HepG2 (cell line): ENCODE measurements around the gene VAV2. TPM values are rescaled to one million over a fixed set of nuclear protein-coding genes. Genes with fewer than 3 reads are reported as not detected.
A peak's percentile ranks its signal among the peaks of the same experiment; 100 is the strongest.

Experiments
- AGO1 ChIP-seq: fragments of 200-400 bp; formaldehyde crosslinking; IDR thresholded peaks from 2 replicates; pipeline ENCODE4 v1.6.1; 2017; ENCODE audit warnings: mild to moderate bottlenecking, low read depth, low read length, moderate library complexity; ENCODE audit not compliant: poor library complexity, severe bottlenecking
- ATF1 ChIP-seq: IDR thresholded peaks from 2 replicates; pipeline ENCODE4 v1.6.1; 2016; ENCODE audit warnings: mild to moderate bottlenecking, control low read depth
- ATF5 ChIP-seq: sonication (generic); formaldehyde crosslinking; IDR thresholded peaks from 2 replicates; pipeline ENCODE4 v1.4.0; 2020; ENCODE audit warnings: mild to moderate bottlenecking, low read depth, missing genetic modification reagents
- CHCHD3 ChIP-seq: sonication (generic); formaldehyde crosslinking; IDR thresholded peaks from 2 replicates; pipeline ENCODE4 v1.8.0; 2022; ENCODE audit warnings: mild to moderate bottlenecking, missing genetic modification reagents, moderate library complexity
- ESRRA ChIP-seq: sonication (generic); formaldehyde crosslinking; IDR thresholded peaks from 2 replicates; pipeline ENCODE4 v1.5.1; 2020; ENCODE audit warnings: mild to moderate bottlenecking, low read depth, missing genetic modification reagents
- FUBP1 ChIP-seq: sonication (generic); formaldehyde crosslinking; IDR thresholded peaks from 2 replicates; pipeline ENCODE4 v1.5.1; 2020; ENCODE audit warnings: missing genetic modification reagents, mild to moderate bottlenecking, borderline replicate concordance
- KDM2A ChIP-seq: sonication (generic); formaldehyde crosslinking; IDR thresholded peaks from 2 replicates; pipeline ENCODE4 v1.4.0; 2020; ENCODE audit warnings: low read depth, missing genetic modification reagents, borderline replicate concordance
- MIER2 ChIP-seq: IDR thresholded peaks from 2 replicates; pipeline ENCODE4 v1.6.1; 2016; ENCODE audit warnings: missing biosample characterization, missing genetic modification reagents
- NFIC ChIP-seq: IDR thresholded peaks from 2 replicates; pipeline ENCODE4 v1.6.1; 2012; ENCODE audit warnings: mild to moderate bottlenecking, low read length, inconsistent platforms
- TP53 ChIP-seq: sonication (generic); formaldehyde crosslinking; conservative IDR thresholded peaks from 2 replicates; pipeline ENCODE4 v1.4.0; 2020; ENCODE audit warnings: missing genetic modification reagents
- TSC22D2 ChIP-seq: sonication (generic); formaldehyde crosslinking; IDR thresholded peaks from 2 replicates; pipeline ENCODE4 v1.5.1; 2020; ENCODE audit warnings: missing genetic modification reagents, mild to moderate bottlenecking, borderline replicate concordance
- YY1 ChIP-seq: IDR thresholded peaks from 2 replicates; pipeline ENCODE4 v1.6.1; 2011; ENCODE audit warnings: low read length, low read depth, moderate library complexity, mild to moderate bottlenecking; ENCODE audit not compliant: insufficient read depth, insufficient replicate concordance
- ZC3H13 ChIP-seq: sonication (generic); formaldehyde crosslinking; IDR thresholded peaks from 2 replicates; pipeline ENCODE4 v1.8.1; 2023; ENCODE audit warnings: mild to moderate bottlenecking, missing genetic modification reagents, moderate library complexity
- ZFP37 ChIP-seq: sonication (generic); formaldehyde crosslinking; IDR thresholded peaks from 2 replicates; pipeline ENCODE4 v1.4.0; 2020; ENCODE audit warnings: missing genetic modification reagents, borderline replicate concordance
- ZNF235 ChIP-seq: sonication (generic); formaldehyde crosslinking; IDR thresholded peaks from 2 replicates; pipeline ENCODE4 v1.8.1; 2023; ENCODE audit warnings: mild to moderate bottlenecking, missing genetic modification reagents, borderline replicate concordance
- ZNF468 ChIP-seq: sonication (generic); formaldehyde crosslinking; IDR thresholded peaks from 2 replicates; pipeline ENCODE4 v1.8.0; 2022; ENCODE audit warnings: mild to moderate bottlenecking, moderate library complexity, missing genetic modification reagents
- ZNF547 ChIP-seq: sonication (generic); formaldehyde crosslinking; IDR thresholded peaks from 2 replicates; pipeline ENCODE4 v1.5.1; 2020; ENCODE audit warnings: mild to moderate bottlenecking, missing genetic modification reagents
- ZNF562 ChIP-seq: sonication (generic); formaldehyde crosslinking; IDR thresholded peaks from 2 replicates; pipeline ENCODE4 v1.8.0; 2022; ENCODE audit warnings: missing genetic modification reagents, borderline replicate concordance
- ZNF639 ChIP-seq: conservative IDR thresholded peaks from 2 replicates; pipeline ENCODE4 v1.6.1; 2018; ENCODE audit warnings: missing genetic modification reagents
- ZNF775 ChIP-seq: sonication (generic); formaldehyde crosslinking; IDR thresholded peaks from 2 replicates; pipeline ENCODE4 v1.4.0; 2020; ENCODE audit warnings: missing genetic modification reagents, mild to moderate bottlenecking, moderate library complexity, borderline replicate concordance
- polyA plus RNA-seq, 8 experiments: library from polyadenylated mRNA; depleted of rRNA in 3 of 8; stranded (reverse) in 7 of 8; unstranded in 1 of 8; fragments of >200 nt; fragmentation: Illumina TruSeq in 4 of 8; extraction: Trizol in 4 of 8; gene quantifications; 2 replicates each; pipeline versions ENCODE4 v1.2.1 to v1.2.3, GENCODE V29; 2011 to 2016; ENCODE audit warnings: low read depth in 4 of 8, missing spikeins in 1 of 8, mixed read lengths in 1 of 8; ENCODE audit not compliant: insufficient read depth in 1 of 8
- total RNA-seq, 5 experiments: library from RNA; depleted of rRNA; stranded (reverse); fragments of >200 nt; fragmentation: Illumina TruSeq; extraction: Trizol; gene quantifications; 2 replicates each; pipeline ENCODE4 v1.2.3, GENCODE V29; 2016; ENCODE audit warnings: low read depth in 1 of 5
- TF ChIP-seq, protein P1 (sequence below): sonication (generic); formaldehyde crosslinking; IDR thresholded peaks from 2 replicates; pipeline ENCODE4 v1.8.1; 2022; ENCODE audit warnings: low read depth, mild to moderate bottlenecking, missing genetic modification reagents
- TF ChIP-seq, protein P2 (sequence below): sonication (generic); formaldehyde crosslinking; IDR thresholded peaks from 2 replicates; pipeline ENCODE4 v1.5.0; 2020; ENCODE audit warnings: missing genetic modification reagents, mild to moderate bottlenecking, borderline replicate concordance

VAV2 gene
- total and polyA plus RNA-seq, 2 of the 13 experiments (the other 11 are each of a cell fraction or from before 2014, with no cell fraction given), result 22.5 to 22.9 TPM

GRCh38 chr9:133713150-133713959 is 278.8 kb downstream of the VAV2 start (continued):
- no peak for TF ChIP-seq YY1
- no peak for TF ChIP-seq ATF1
- no peak for TF ChIP-seq TSC22D2 (CRISPR knock-in tag)
- TF ChIP-seq ZNF562 (CRISPR knock-in tag), result no peak
- TF ChIP-seq ZNF639 (CRISPR knock-in tag), result no peak
- TF ChIP-seq CHCHD3 (CRISPR knock-in tag), result no peak
- TF ChIP-seq ATF5 (CRISPR knock-in tag), result no peak
- peak; percentile 66; the same call in 1 of the 2 replicates for TF ChIP-seq ESRRA (CRISPR knock-in tag)
- TF ChIP-seq TP53 (CRISPR knock-in tag), result no peak
- no peak for TF ChIP-seq ZNF235 (CRISPR knock-in tag)
- no peak for TF ChIP-seq NFIC
- TF ChIP-seq KDM2A, result no peak
- TF ChIP-seq ZC3H13 (CRISPR knock-in tag), result no peak
- no peak for TF ChIP-seq ZNF468 (CRISPR knock-in tag)
- no peak for TF ChIP-seq FUBP1 (CRISPR knock-in tag)
- TF ChIP-seq, protein P1, sequence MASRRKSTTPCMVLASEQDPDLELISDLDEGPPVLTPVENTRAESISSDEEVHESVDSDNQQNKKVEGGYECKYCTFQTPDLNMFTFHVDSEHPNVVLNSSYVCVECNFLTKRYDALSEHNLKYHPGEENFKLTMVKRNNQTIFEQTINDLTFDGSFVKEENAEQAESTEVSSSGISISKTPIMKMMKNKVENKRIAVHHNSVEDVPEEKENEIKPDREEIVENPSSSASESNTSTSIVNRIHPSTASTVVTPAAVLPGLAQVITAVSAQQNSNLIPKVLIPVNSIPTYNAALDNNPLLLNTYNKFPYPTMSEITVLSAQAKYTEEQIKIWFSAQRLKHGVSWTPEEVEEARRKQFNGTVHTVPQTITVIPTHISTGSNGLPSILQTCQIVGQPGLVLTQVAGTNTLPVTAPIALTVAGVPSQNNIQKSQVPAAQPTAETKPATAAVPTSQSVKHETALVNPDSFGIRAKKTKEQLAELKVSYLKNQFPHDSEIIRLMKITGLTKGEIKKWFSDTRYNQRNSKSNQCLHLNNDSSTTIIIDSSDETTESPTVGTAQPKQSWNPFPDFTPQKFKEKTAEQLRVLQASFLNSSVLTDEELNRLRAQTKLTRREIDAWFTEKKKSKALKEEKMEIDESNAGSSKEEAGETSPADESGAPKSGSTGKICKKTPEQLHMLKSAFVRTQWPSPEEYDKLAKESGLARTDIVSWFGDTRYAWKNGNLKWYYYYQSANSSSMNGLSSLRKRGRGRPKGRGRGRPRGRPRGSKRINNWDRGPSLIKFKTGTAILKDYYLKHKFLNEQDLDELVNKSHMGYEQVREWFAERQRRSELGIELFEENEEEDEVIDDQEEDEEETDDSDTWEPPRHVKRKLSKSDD (CRISPR knock-in tag), result peak; percentile 40; the same call in 1 of the 2 replicates
- TF ChIP-seq, protein P2, sequence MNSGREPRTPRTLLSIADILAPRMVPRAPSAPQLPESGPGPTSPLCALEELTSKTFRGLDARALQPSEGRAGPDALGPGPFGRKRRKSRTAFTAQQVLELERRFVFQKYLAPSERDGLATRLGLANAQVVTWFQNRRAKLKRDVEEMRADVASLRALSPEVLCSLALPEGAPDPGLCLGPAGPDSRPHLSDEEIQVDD, result no peak
- peak; percentile 16 for TF ChIP-seq AGO1
- no peak for TF ChIP-seq ZNF775 (CRISPR knock-in tag)
- no peak for TF ChIP-seq ZFP37 (CRISPR knock-in tag)
- TF ChIP-seq ZNF547 (CRISPR knock-in tag), result no peak
- TF ChIP-seq MIER2 (CRISPR knock-in tag), result 0 out of 2 replicates have a peak, but pooled peaks have one; percentile 42
